Stomach (tissue), 9 donors: ENCODE measurements around the gene ARAP2. TPM values are rescaled to one million over a fixed set of nuclear protein-coding genes. Genes with fewer than 3 reads are reported as not detected.

Experiments used
- DNase-seq, 2 donors: peaks; one replicate each; pipeline versions ENCODE4 v3.0.0 to v3.0.0-alpha.2; 2013 to 2019
- H3K27ac ChIP-seq, 5 donors: fragments of 200-600 bp in 4 of 5; sonication (generic) in 4 of 5; one replicate each; pipeline ENCODE4 v1.5.1; 2013 to 2019; ENCODE audit warnings: mild to moderate bottlenecking in 1 of 5, moderate library complexity in 1 of 5
- H3K27me3 ChIP-seq, 3 donors: fragments of 200-600 bp; sonication (generic); one replicate each; pipeline ENCODE4 v1.5.1; 2017 to 2019; ENCODE audit warnings: mixed run types in 1 of 3
- H3K36me3 ChIP-seq, 4 donors: fragments of 200-600 bp; sonication (generic); 1 replicate in 3 of 4; 2 replicates in 1 of 4; pipeline ENCODE4 v1.5.1; 2016 to 2019
- H3K4me1 ChIP-seq, 4 donors: fragments of 200-600 bp; sonication (generic); one replicate each; pipeline ENCODE4 v1.5.1; 2016 to 2019
- H3K4me3 ChIP-seq, 4 donors: fragments of 200-600 bp; sonication (generic) in 3 of 4; one replicate each; pipeline ENCODE4 v1.5.1; 2016 to 2019; ENCODE audit warnings: mild to moderate bottlenecking in 1 of 4
- H3K9me3 ChIP-seq, 4 donors: fragments of 200-600 bp; sonication (generic); one replicate each; pipeline ENCODE4 v1.5.1; 2016 to 2019
- CTCF ChIP-seq, 7 experiments: fragments of 450-650 bp in 4 of 7; fragments of 200-600 bp in 3 of 7; sonication (generic) in 3 of 7; IDR thresholded peaks; one replicate each; pipeline ENCODE4 v1.5.1; 2016 to 2019; ENCODE audit warnings: antibody characterized with exemption in 7 of 7, control low read depth in 2 of 7, mild to moderate bottlenecking in 1 of 7
- EP300 ChIP-seq: sonication (generic); formaldehyde crosslinking; IDR thresholded peaks from one replicate; pipeline ENCODE4 v1.6.1; 2017; ENCODE audit warnings: antibody characterized with exemption
- POLR2A ChIP-seq, 4 donors: fragments of 450-650 bp; IDR thresholded peaks; one replicate each; pipeline ENCODE4 v1.6.1; 2016; ENCODE audit warnings: antibody characterized with exemption in 4 of 4, control low read depth in 2 of 4, mild to moderate bottlenecking in 1 of 4, moderate library complexity in 1 of 4
- POLR2AphosphoS5 ChIP-seq, 3 donors: sonication (generic); formaldehyde crosslinking; IDR thresholded peaks; one replicate each; pipeline ENCODE4 v1.6.1; 2016; ENCODE audit warnings: antibody characterized with exemption in 3 of 3
- WGBS, 5 donors: extraction: QIAGEN DNeasy Blood & Tissue Kit in 3 of 5; methylation state at CpG; one replicate each; pipeline versions ENCODE4 v1.1.5 to v1.1.7; 2013 to 2018; 5-methylcytosine and 5-hydroxymethylcytosine counted together
- intact Hi-C: fragments of 100-400 bp; cut with DNase I; formaldehyde crosslinking; loops from one replicate; pipeline ENCODE4 v1.15.1; 2023; ENCODE audit warnings: low total_unique reads
- polyA plus RNA-seq, 3 donors: library from polyadenylated mRNA; stranded (reverse); fragments of 200-250 nt; gene quantifications; one replicate each; pipeline ENCODE4 v1.2.3, GENCODE V29; 2013
- total RNA-seq, 5 donors: library from RNA; depleted of rRNA; stranded (reverse); fragments of >200 nt; gene quantifications; one replicate each; pipeline versions ENCODE4 v1.1.0 to v1.2.3, GENCODE V29; 2014 to 2016
- donor health status: healthy with polysubstance abuse.
- donor health status: Bipolar disorder and iron deficiency.
- donor health status: healthy.

Gene ARAP2
- total and polyA plus RNA-seq, 8 donors = 2.2 to 69.4 (median 19.1) TPM

- intact Hi-C loops = no loop called here
- Histone ChIP-seq H3K27ac (no peak overlapping the region), H3K4me3 (no peak overlapping the region), H3K9me3 (no peaks in the 10 kb centered on the region), H3K36me3 (peaks cover 0 to 22% (median 11%) of the 10 kb centered on the region in 4 donors), H3K4me1 (no peaks in the 10 kb centered on the region), H3K27me3 (no peaks in the 10 kb centered on the region)
- 59 to 74% (median 69%) methylated on average over 1 of the region's 1 CpG for WGBS, 5 donors
- DNase-seq = no peak
- TF ChIP-seq POLR2AphosphoS5 (IDR thresholded peaks at IDR 0.05) = no peak
- TF ChIP-seq EP300 = no peak
- TF ChIP-seq CTCF (IDR thresholded peaks at IDR 0.05) = no peak
- TF ChIP-seq POLR2A (IDR thresholded peaks at IDR 0.05) = no peak
These were observed 91.6 kb downstream of the ARAP2 start for GRCh38 chr4:36152735-36153134.

GRCh38 chr4:36142504-36142903, 101.8 kb downstream of the ARAP2 start:
- no peak for TF ChIP-seq EP300
- TF ChIP-seq POLR2A (IDR thresholded peaks at IDR 0.05) = no peak
- no peak for TF ChIP-seq CTCF (IDR thresholded peaks at IDR 0.05)
- TF ChIP-seq POLR2AphosphoS5 (IDR thresholded peaks at IDR 0.05) = no peak
- no peak for DNase-seq
- WGBS, 5 donors = 83 to 95% (median 94%) methylated on average over 1 of the region's 1 CpG
- Histone ChIP-seq H3K36me3 (peaks cover 0 to 28% (median 21%) of the 10 kb centered on the region in 4 donors), H3K9me3 (no peaks in the 10 kb centered on the region), H3K4me3 (no peak overlapping the region), H3K27ac (no peak overlapping the region), H3K27me3 (no peaks in the 10 kb centered on the region), H3K4me1 (no peaks in the 10 kb centered on the region)
- intact Hi-C loops = no loop called here

GRCh38 chr4:36141186-36141585, 103.1 kb downstream of the ARAP2 start:
- DNase-seq = no peak
- no peaks in the 10 kb centered on the region for H3K9me3 ChIP-seq
- no peak overlapping the region for H3K4me3 ChIP-seq
- H3K27ac ChIP-seq = no peak overlapping the region
- 74 to 90% (median 85%) methylated on average over 1 of the region's 1 CpG for WGBS, 5 donors
- H3K27me3 ChIP-seq = no peaks in the 10 kb centered on the region
- no peaks in the 10 kb centered on the region for H3K4me1 ChIP-seq
- intact Hi-C loops = no loop called here
- TF ChIP-seq POLR2A (IDR thresholded peaks at IDR 0.05) = no peak
- no peak for TF ChIP-seq EP300
- TF ChIP-seq POLR2AphosphoS5 (IDR thresholded peaks at IDR 0.05) = no peak
- no peak for TF ChIP-seq CTCF (IDR thresholded peaks at IDR 0.05)
- H3K36me3 ChIP-seq = peaks cover 0 to 15% (median 13%) of the 10 kb centered on the region in 4 donors

- H3K4me3 ChIP-seq = no peak overlapping the region
- H3K27me3 ChIP-seq = no peaks in the 10 kb centered on the region
- H3K9me3 ChIP-seq = no peaks in the 10 kb centered on the region
- intact Hi-C loops = no loop called here
- TF ChIP-seq EP300 (no peak), POLR2AphosphoS5 (IDR thresholded peaks at IDR 0.05) (no peak), CTCF (IDR thresholded peaks at IDR 0.05) (no peak), POLR2A (IDR thresholded peaks at IDR 0.05) (no peak)
- H3K27ac ChIP-seq = no peak overlapping the region
- no peak for DNase-seq
- H3K4me1 ChIP-seq = no peaks in the 10 kb centered on the region
- peaks cover 0 to 9% (median 6%) of the 10 kb centered on the region in 4 donors for H3K36me3 ChIP-seq
These were observed 103.9 kb downstream of the ARAP2 start for GRCh38 chr4:36140421-36140820.
